HFFc6 (cell line): ENCODE measurements around the gene GNRHR. TPM values are rescaled to one million over a fixed set of nuclear protein-coding genes. Genes with fewer than 3 reads are reported as not detected.
A peak's percentile ranks its signal among the peaks of the same experiment; 100 is the strongest.

Source experiments
- DNase-seq: peaks from one replicate; pipeline ENCODE4 v3.0.0-alpha.2; 2018
- H3K27ac Mint-ChIP-seq: 2 replicates; pipeline ENCODE4 v1.8.0; 2020; ENCODE audit warnings: mild to moderate bottlenecking, mixed read lengths
- H3K27me3 Mint-ChIP-seq: 2 replicates; pipeline ENCODE4 v1.8.0; 2021; ENCODE audit warnings: mild to moderate bottlenecking, moderate library complexity, mixed read lengths; ENCODE audit not compliant: insufficient read depth
- H3K36me3 Mint-ChIP-seq: 2 replicates; pipeline ENCODE4 v1.8.0; 2021; ENCODE audit warnings: low read depth, mixed read lengths
- H3K4me1 Mint-ChIP-seq: 2 replicates; pipeline ENCODE4 v1.8.0; 2020; ENCODE audit warnings: low read depth, mixed read lengths
- H3K4me3 Mint-ChIP-seq: 2 replicates; pipeline ENCODE4 v1.8.0; 2020; ENCODE audit warnings: mild to moderate bottlenecking, moderate library complexity, mixed read lengths
- H3K9me3 Mint-ChIP-seq: 2 replicates; pipeline ENCODE4 v1.8.0; 2020; ENCODE audit warnings: mild to moderate bottlenecking, mixed read lengths
- CTCF ChIP-seq: fragments of 200-600 bp; sonication (generic); IDR thresholded peaks from 2 replicates; pipeline ENCODE4 v1.5.0; 2021; ENCODE audit warnings: antibody characterized with exemption, mild to moderate bottlenecking
- total RNA-seq, 6 experiments: library from RNA; stranded (reverse); fragmentation: NEBNext Ultra II Directional; extraction: Animal tissue kit (Norgen Biotek cat#: 25700); gene quantifications; 2 replicates in 1 of 6; 3 replicates in 5 of 6; pipeline ENCODE4 v1.2.3, GENCODE V29; 2021

The GNRHR gene
- total RNA-seq, 6 experiments from 2014 or later = not detected

DNA sequence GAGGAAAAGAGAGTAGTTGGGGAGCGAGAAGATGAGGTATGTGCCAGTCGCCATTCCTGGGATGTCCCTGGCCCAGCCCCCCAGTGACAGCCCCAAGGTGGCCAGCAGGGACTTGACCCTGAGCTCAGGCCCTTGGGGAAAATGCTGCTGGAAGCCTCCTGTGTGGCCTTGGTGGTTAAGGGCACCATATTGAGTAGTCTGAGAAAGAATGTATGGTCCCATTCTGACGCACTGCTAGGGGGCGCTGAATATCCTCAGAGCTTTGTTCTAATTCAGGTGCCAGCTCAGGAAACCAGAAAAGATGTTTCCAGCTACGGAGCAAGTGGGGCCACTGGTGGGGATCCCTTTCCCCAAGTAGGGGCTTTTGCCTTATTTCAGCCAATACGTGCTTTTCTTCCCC lies 39.2 kb downstream of the GNRHR start:
- Mint-ChIP-seq H3K27me3 (no peaks in the 10 kb centered on the region), H3K9me3 (no peaks in the 10 kb centered on the region), H3K36me3 (peaks cover 15% of the 10 kb centered on the region), H3K27ac (peak overlapping the region; percentile 82), H3K4me3 (no peak overlapping the region), H3K4me1 (peaks cover 29% of the 10 kb centered on the region)
- peak; percentile 33; the same call in 1 of the 2 replicates for TF ChIP-seq CTCF
- no peak for DNase-seq

GRCh38 chr4:67714248-67714583 lies 40.0 kb downstream of the GNRHR start:
- peaks cover 29% of the 10 kb centered on the region for H3K4me1 Mint-ChIP-seq
- DNase-seq = no peak
- H3K36me3 Mint-ChIP-seq = peaks cover 15% of the 10 kb centered on the region
- peak overlapping the region; percentile 19 for H3K4me3 Mint-ChIP-seq
- peak overlapping the region; percentile 82 for H3K27ac Mint-ChIP-seq
- no peak for TF ChIP-seq CTCF
- no peaks in the 10 kb centered on the region for H3K27me3 Mint-ChIP-seq
- no peaks in the 10 kb centered on the region for H3K9me3 Mint-ChIP-seq

- peak overlapping the region; percentile 82 for H3K27ac Mint-ChIP-seq
- no peaks in the 10 kb centered on the region for H3K9me3 Mint-ChIP-seq
- H3K27me3 Mint-ChIP-seq = no peaks in the 10 kb centered on the region
- H3K4me1 Mint-ChIP-seq = peaks cover 29% of the 10 kb centered on the region
- TF ChIP-seq CTCF = no peak
- peak; percentile 53 for DNase-seq
- peak overlapping the region; percentile 23 for H3K4me3 Mint-ChIP-seq
- peaks cover 15% of the 10 kb centered on the region for H3K36me3 Mint-ChIP-seq
These were observed 40.5 kb downstream of the GNRHR start for GRCh38 chr4:67713529-67714247.

DNA sequence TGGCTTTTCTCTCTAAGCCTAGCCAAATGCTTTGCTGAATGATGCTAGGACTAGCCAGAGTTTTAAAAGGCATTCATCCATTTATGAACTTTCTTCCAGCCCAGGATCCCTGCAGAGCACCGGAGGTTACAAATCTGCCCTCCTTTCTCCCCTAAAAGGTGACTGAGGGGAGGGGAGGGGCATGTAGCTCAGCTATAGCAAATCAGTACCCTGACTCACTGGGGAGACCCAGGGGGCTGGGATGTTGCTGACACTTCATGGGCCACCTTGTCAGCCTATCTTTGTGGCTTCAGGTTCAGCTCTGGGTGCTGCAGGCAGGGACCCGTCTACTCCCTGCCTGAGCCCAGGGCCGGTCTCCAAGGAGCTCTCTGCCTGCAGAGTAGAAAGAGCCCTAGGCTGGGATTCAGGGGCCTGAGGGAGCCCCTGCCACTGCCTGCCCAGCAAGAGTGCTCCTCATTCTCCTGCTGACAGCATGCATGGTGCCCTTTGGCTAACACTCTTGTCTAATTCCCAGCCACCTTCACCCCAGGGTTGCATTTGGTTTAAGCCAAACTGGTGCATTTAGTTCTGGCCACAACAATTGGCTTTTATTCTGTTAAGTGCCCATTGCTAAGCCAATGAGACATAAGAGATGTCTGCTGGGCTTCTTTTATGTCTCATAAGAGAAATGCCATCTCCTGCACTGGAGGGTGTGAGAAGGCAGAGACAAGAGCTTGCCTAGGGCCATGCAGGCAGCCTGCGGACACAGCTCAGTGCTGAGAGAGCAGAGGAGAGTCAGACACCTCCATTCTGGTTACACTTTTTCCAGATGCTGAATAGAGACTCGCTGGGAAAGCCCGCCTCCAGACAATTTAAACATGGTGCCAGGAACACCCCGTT lies 41.3 kb downstream of the GNRHR start:
- H3K27ac Mint-ChIP-seq = peak overlapping the region; percentile 82; the same call in 1 of the 2 replicates

More for the DNA sequence above, 41.3 kb downstream of the GNRHR start:
- no peak for TF ChIP-seq CTCF
- Mint-ChIP-seq H3K36me3 (peaks cover 15% of the 10 kb centered on the region), H3K27me3 (no peaks in the 10 kb centered on the region), H3K9me3 (no peaks in the 10 kb centered on the region), H3K4me1 (peaks cover 29% of the 10 kb centered on the region), H3K4me3 (no peak overlapping the region)
- DNase-seq = no peak
